CD4-positive, alpha-beta T cell treated with Interleukin-21 for 1 hour (primary cell): ENCODE results near the gene MYBPC3.

Experiments
- DNase-seq: peaks from one replicate; pipeline ENCODE4 v3.0.0-alpha.2; 2020

MYBPC3 gene

DNA sequence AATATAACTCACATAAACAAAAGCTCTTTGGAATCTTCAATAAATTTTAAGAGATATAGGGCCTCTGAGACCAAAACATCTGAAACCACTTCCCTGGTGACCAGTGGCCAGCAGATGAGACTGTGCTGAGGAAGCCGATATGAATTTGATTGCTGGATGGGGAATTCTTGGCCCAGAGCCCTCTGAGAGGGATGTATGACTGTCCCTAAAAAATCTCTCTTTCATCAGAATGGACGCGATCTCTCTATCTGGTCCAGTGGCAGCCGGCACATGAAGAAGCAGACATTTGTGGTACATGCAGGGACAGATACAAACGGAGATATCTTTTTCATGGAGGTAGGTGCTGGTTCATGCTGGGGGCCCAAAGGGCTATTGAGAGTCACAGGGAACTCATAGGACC, 37.5 kb downstream of the MYBPC3 start:
- no peak for DNase-seq

DNA sequence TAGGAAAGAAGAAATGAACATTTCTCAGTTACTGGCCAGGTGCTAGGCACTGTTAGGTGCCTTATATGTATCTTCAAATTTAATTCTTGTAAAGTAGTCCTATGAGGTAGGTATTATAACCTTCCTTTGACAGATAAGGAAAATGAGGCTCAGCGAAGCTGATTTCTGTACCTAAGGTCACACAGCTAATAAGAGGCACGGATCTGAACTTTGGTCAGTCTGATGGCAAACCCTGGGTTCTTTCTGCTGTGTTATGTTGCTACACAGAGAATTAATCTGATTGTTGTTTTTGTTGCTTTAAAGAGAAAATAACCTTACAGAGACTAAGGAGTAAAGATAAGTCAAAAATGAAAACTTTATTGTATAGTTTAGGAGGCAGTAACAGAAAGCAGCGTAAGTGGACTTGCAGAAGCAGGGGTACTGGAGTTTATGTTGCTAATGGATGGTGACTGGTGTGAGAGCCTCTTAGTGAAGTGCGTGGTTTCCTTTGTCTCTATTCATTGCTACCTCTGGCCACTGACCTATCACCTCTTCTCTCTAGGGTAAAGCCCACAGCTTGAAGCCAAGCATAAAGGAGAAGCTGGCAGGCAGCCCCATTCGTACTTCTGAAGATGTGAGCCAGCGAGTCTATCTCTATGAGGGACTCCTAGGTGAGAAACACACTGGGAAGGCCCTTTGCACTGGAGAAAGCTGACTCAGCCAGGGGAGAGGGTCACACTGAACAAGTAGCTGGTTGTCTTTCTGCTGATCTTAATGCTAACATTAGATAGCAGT, 44.3 kb downstream of the MYBPC3 start:
- no peak for DNase-seq

- no peak for DNase-seq
Measured at GRCh38 chr11:47306484-47306844, 46.0 kb downstream of the MYBPC3 start.

DNA sequence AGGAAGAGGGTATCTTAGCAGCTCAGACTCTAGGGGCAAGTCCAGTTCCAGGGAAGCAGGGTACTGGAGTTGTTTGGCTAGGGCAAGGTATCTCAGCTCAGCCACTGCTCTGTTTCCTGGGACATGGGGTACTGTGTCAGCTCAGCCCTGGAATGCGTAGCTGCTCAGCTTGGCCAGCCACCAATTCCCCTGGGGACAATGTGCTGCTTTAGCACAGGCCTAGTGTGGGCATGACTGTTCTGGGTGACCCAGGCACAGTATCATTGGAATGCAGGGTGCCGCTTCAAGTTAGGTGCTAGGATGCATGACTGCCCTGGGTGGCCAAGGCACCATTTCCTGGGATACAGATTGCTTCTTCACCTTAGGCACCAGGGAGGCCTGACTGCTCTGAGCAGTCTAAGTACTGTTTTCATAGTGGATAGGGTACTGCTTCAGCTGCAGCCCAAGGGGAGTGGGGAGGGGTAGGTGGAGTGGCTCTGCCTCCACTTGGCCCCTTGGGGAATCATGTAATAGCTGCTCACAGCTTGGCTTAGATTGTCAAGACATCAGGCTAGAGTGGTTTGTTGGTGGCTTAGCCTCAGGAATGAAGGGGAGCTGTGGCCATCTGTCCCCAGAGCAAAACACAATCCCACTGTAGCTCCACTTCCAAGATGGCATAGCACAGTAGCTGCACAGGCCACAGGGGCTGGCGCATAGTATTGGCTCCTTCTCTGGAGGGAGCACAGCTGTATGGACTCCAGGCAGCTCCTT, 46.6 kb downstream of the MYBPC3 start:
- DNase-seq: no peak

- DNase-seq: no peak
Measured at GRCh38 chr11:47302853-47303252, 49.6 kb downstream of the MYBPC3 start.

DNA sequence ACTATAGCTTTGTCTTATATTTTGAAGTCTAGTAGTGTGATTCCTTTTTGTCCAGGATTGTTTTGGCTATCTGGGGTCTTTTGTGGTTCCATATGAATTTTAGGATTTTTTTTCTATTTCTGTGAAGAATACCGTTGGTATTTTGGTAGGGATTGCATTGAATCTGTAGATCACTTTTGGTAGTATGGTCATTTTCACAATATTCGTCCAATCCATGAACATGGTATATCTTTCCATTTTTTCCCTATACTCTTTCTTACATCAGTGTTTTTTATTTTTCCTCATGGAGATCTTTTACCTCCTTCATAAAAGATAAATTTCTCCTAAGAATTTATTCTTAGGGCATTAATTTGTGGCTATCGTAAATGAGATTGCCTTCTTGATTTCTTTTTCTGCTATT, 53.4 kb downstream of the MYBPC3 start:
- no peak for DNase-seq

GRCh38 chr11:47296045-47296444, 56.5 kb downstream of the MYBPC3 start:
- no peak for DNase-seq

- no peak for DNase-seq
Measured at GRCh38 chr11:47295385-47295784, 57.1 kb downstream of the MYBPC3 start.

DNA sequence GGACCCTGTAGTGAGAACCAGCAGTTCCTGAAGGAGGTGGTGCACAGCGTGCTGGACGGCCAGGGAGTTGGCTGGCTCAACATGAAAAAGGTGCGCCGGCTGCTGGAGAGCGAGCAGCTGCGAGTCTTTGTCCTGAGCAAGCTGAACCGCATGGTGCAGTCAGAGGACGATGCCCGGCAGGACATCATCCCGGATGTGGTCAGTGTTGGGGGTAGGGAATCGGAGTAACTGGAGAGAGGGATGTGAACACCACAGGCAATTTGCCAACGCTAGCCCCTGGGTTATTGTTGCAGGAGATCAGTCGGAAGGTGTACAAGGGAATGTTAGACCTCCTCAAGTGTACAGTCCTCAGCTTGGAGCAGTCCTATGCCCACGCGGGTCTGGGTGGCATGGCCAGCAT, 62.6 kb downstream of the MYBPC3 start:
- DNase-seq: no peak

DNA sequence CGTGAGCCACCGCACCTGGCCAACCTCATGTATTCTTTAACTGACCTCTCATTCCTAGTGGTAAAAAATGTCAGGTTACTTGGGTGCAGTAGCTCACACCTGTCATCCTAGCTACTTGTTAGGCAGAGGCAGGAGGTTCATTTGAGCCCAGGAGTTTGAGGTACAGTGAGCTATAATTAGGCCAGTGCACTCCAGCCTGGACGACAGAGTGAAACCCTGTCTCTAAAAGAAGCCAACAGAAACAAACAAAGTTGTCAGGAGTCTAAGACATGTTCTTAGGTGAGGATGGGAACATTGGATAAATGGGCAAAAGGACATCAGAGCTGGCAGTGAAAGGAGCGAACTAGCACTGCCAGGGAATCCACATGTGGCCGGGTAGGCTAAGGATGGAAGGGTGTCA, 64.4 kb downstream of the MYBPC3 start:
- DNase-seq: no peak

- DNase-seq: no peak
Measured at GRCh38 chr11:47285969-47286770, 66.3 kb downstream of the MYBPC3 start.

- DNase-seq: no peak
Measured at GRCh38 chr11:47284151-47284550, 68.4 kb downstream of the MYBPC3 start.

GRCh38 chr11:47282462-47282861, 70.0 kb downstream of the MYBPC3 start:
- DNase-seq: no peak
